ENCODE results near the gene CHRD.

CHRD gene

DNA sequence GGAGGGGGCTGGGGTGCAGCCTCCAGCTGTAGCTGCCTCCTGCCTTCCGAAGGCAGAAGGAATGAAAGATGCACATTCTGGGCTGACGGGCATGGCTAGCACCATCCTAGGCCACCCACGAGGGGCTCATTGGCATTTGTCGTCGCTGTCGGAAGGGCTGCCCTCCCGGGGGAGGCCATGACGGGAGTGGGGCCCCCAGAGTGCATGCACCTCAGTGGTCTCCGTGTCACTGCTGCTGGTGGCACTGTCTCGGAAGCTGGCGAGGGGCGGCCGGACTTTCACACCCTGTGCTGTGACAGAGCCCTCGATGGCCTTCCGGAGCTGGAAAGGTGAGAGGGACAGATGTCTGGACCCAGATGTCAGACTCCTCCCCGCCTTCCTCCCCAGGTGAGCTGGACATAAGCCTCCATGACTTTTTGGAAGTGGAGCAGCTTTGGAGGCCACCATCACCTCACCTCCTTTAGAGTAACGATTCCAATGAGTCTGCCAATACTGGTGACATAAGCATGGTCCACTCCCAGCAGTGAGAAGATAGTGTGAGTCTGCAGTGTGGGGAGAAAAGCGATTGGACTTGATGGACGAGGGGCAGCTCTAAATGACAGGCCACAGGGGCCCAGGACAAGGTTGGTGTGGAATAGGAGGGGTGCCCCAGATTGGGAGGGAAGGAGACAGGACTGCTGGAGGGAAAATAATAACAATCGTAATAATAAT, 33.2 kb upstream of the CHRD start:
- DNase-seq (no peak), ATAC-seq (no peak)

- DNase-seq (no peak), ATAC-seq (no peak)
Observed at GRCh38 chr3:184347321-184348056, 32.4 kb upstream of the CHRD start.

GRCh38 chr3:184348057-184348382, 31.8 kb upstream of the CHRD start:
- ATAC-seq: no peak
- no peak for DNase-seq

GRCh38 chr3:184349563-184350470, 30.0 kb upstream of the CHRD start:
- ATAC-seq (no peak), DNase-seq (no peak)

DNA sequence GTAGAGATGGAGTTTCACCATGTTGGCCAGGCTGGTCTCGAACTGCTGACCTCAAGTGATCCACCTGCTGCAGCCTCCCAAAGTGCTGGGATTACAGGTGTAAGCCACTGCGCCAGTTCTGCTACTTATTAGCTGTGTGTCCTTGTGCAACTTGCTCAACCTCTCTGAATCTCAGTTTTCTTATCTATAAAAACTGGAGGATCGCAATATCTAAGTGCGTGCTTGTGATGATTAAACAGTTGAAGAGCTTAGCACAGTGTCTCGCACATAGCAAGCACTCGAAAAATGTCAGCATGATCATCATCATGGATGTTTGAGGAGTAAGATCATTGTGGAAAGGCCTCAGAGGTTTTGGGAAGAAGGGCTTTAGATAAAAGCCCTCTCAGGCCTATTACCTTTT, 29.2 kb upstream of the CHRD start:
- DNase-seq (no peak), ATAC-seq (no peak)

DNA sequence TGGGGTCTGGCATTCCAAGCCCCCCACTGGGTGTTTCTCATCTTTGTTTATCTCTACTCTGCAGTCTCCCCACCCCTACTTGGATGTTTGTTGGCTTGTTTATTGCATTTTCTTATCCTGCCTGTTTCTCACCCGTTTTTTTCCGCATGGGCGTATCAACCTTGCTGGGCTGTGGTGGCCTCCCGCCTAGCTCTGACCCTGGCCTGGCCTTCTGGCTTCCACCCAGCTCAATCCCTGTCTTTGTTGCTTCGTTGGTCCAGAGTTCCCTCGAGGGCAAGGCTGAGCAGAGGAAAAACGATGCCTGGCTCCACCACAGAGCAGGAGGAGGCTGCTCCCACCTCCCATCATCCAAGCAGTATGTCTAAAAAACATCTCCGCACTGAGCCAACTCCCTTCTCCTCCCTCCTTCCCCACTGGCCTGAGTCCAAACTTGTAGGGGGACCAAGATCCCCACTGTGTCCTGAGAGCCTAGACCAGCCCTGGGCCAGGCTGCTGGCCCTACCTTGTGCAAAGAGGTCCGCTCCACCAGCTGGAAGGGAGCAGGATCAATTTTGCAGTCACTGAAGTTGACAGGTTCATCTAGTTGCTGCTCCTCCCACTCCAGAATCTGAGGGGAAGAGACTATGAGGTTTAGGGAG, 28.2 kb upstream of the CHRD start:
- DNase-seq (no peak), ATAC-seq (no peak)

- no peak for DNase-seq
- ATAC-seq: no peak
Observed at GRCh38 chr3:184352149-184352785, 27.6 kb upstream of the CHRD start.

DNA sequence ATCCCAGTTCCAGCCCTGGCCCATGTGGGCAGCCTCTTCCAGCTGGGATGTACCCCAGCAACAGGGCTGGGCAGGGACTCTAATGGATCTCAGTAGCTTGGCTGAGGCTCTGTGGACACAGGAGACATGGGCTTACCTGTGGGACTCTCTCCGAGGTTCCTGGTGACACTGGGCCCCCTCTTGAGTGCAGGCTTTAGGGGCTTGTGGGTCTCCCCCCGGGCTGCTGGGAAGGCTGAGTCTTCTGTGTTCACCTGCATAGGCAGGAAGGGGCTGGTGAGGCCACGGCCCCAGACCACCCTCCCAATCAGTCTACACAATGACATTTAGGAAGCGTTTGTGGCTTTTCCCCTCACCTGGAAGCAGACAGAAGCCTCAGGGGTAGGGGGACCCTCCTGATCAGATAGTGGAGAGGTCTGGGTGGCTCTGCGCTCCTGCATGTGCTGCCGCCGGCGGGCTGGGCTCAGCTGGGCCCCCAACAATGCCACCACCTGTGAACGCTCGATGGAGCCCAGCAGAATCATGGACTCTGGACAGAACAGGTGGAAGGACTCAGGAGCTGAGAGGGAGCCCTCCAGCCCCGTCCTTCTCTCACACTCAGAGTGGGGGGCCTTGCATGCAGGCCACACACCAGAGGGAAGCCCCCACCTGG, 26.8 kb upstream of the CHRD start:
- ATAC-seq: no peak
- no peak for DNase-seq

- DNase-seq (no peak), ATAC-seq (no peak)
Observed at GRCh38 chr3:184353546-184353941, 26.3 kb upstream of the CHRD start.

GRCh38 chr3:184354121-184354728, 25.6 kb upstream of the CHRD start:
- peak; percentile 56 for ATAC-seq
- DNase-seq: peak; percentile 81

DNA sequence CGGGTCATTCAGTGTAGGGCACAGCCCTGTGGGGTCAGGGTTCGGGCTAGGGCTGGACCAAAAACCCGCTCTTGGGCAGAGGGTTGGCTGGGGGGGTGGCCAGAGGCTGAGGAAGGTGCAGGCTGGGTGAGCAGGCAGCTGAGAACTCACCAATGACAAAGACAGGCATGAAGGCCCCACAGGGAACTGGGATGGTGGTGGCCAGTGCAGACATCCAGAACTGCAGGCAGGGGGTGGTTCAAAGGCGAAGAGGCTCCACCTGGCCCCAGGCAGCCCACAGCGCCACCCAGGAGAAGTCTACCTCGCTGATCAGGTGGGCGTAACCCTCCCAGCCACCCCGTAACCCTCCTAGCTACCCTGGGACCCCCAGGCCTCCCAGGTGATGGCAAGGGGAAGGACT, 25.1 kb upstream of the CHRD start:
- DNase-seq (no peak), ATAC-seq (no peak)

GRCh38 chr3:184355261-184356040, 24.4 kb upstream of the CHRD start:
- ATAC-seq (no peak), DNase-seq (no peak)

- ATAC-seq (no peak), DNase-seq (no peak)
Observed at GRCh38 chr3:184357248-184358123, 22.4 kb upstream of the CHRD start.

DNA sequence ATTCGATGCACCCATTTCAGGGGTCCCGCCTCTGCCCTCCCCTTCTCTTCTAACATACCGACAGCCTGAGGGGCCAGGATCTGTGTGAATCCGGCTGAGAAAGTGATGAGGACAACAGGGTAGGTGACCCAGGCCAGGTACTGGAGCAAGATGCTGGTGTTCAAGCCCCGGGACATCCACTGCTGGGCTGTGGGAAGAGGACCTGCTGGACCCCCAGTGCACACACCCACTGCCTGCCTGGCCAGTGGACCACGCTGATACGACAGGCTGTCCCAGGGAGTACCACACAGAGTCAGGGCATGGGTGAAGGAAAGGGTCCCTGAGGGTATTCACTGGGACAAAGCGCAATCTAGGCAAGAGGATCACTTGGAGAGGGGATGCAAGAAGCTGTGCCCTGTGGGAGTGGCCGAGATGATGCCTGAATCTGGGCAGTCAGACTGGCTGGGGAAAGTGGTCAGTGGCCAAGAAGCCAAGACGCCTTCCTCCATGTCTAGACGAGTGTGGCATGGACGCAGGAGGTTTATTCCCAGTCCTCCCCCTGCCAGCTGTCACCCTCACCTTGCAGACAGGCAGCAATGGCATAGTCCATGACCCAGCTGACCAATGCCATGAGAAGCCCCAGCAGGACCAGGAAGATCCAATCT, 21.6 kb upstream of the CHRD start:
- ATAC-seq: no peak
- DNase-seq: no peak

- ATAC-seq: no peak
Observed at GRCh38 chr3:184358921-184359350, 20.9 kb upstream of the CHRD start.

DNA sequence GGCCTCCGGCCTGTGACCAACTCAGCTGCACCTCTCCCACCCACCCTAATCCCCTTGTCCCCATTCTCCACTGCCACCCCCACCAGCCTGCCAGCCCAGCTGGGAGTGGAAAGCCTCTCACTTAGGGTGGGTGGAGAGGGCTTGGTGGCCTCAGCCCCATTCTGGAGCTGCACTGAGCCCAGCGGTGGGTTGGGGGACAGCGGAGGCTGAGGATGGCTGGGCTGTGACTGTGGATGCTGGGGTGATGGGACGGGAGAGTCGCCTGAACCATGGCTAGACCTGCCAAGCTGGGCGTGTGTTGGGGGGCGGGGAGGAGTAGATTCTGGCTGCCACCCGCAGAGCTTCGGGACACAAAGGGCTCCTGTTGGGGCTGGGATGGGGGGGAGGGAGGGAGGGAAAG, 20.2 kb upstream of the CHRD start:
- DNase-seq (no peak), ATAC-seq (no peak)

More at GRCh38 chr3:184358921-184359350, 20.9 kb upstream of the CHRD start:
- no peak for DNase-seq

- DNase-seq (no peak), ATAC-seq (no peak)
Observed at GRCh38 chr3:184360070-184360928, 19.6 kb upstream of the CHRD start.
